ENCODE results near the gene PCDHB9.
"Not testable (repeated sequence)": the region's sequence is repeated elsewhere in the genome, so short reads cannot be mapped to it uniquely, and the experiment has no call there.

- not testable (repeated sequence) for TF ChIP-seq TEAD4 (IDR thresholded peaks at IDR 0.05; ENCODE audit: low read depth, low read length); CHD2 (IDR thresholded peaks at IDR 0.05; ENCODE audit: low read length); USF2 (IDR thresholded peaks at IDR 0.05; ENCODE audit: low read length); CTCF (IDR thresholded peaks at IDR 0.05; ENCODE audit: control extremely low read depth in 1 of 3, insufficient read depth in 1 of 3, low read depth in 1 of 3, low read length in 3 of 3); EZH2 (IDR thresholded peaks at IDR 0.05; ENCODE audit: low read depth, low read length, severe bottlenecking); CREB1 (IDR thresholded peaks at IDR 0.05); RAD21 (IDR thresholded peaks at IDR 0.05 in 1 of 2, conservative IDR thresholded peaks at IDR 0.05 in 1 of 2; ENCODE audit: low read depth in 2 of 2, low read length in 2 of 2); RNF2 (IDR thresholded peaks at IDR 0.05; ENCODE audit: borderline replicate concordance, low read depth, low read length, missing control alignments, poor library complexity, severe bottlenecking); EP300 (IDR thresholded peaks at IDR 0.05; ENCODE audit: borderline replicate concordance in 1 of 2, low read depth in 2 of 2, low read length in 2 of 2); RXRA (IDR thresholded peaks at IDR 0.05; ENCODE audit: insufficient read depth, low read depth, low read length); YY1 (IDR thresholded peaks at IDR 0.05; ENCODE audit: low read depth, low read length); CHD1 (IDR thresholded peaks at IDR 0.05; ENCODE audit: low read depth, low read length); POLR2A (IDR thresholded peaks at IDR 0.05; ENCODE audit: control extremely low read depth in 1 of 2, low read depth in 2 of 2, low read length in 2 of 2); ATF2 (IDR thresholded peaks at IDR 0.05; ENCODE audit: low read length)
Observed at GRCh38 chr5:141214583-141214982, 27.6 kb downstream of the PCDHB9 start.
